H1 (cell line): ENCODE measurements around the gene SH3PXD2A. TPM values are rescaled to one million over a fixed set of nuclear protein-coding genes. Genes with fewer than 3 reads are reported as not detected.

ENCODE experiments used
- CTCF ChIA-PET: fragments of 300-600 bp; sonication (Branson Sonifier 250); formaldehyde crosslinking; loops from one replicate; lab custom pipeline; 2021; ENCODE audit not compliant: partially characterized antibody; lab: Charles Lee
- POLR2A ChIA-PET: fragments of 300-600 bp; sonication (Branson Sonifier 250); formaldehyde crosslinking; loops from one replicate; lab custom pipeline; 2021; ENCODE audit warnings: inconsistent platforms; ENCODE audit not compliant: partially characterized antibody; lab: Charles Lee
- DNase-seq, 2 experiments: peaks; one replicate each; pipeline versions ENCODE4 v3.0.0 to v3.0.0-alpha.2; 2010 to 2022; ENCODE audit warnings: low spot score in 2 of 2, low read depth in 1 of 2, mixed read lengths in 1 of 2
- FAIRE-seq: peaks from 2 replicates; lab custom pipeline; 2011; peaks lifted over from hg19 to GRCh38; lab: Jason Lieb, UNC
- H2AFZ ChIP-seq: 2 replicates; pipeline ENCODE4 v1.8.1; 2012; ENCODE audit warnings: low read length, inconsistent platforms
- H2AK5ac ChIP-seq: 2 replicates; pipeline ENCODE4 v1.6.1; 2013; ENCODE audit warnings: low read depth, low read length
- H2BK120ac ChIP-seq: replicated peaks from 2 replicates; pipeline ENCODE3; 2013; ENCODE audit warnings: low read depth, low read length, inconsistent platforms
- H2BK12ac ChIP-seq: 2 replicates; pipeline ENCODE4 v1.6.1; 2013; ENCODE audit warnings: low read depth, low read length
- H2BK15ac ChIP-seq: 2 replicates; pipeline ENCODE4 v1.6.1; 2013; ENCODE audit warnings: low read length
- H2BK20ac ChIP-seq: 2 replicates; pipeline ENCODE4 v1.6.1; 2013; ENCODE audit warnings: low read length
- H2BK5ac ChIP-seq: 2 replicates; pipeline ENCODE4 v1.6.1; 2013; ENCODE audit warnings: low read depth, low read length
- H3K14ac ChIP-seq: 2 replicates; pipeline ENCODE4 v1.6.1; 2013; ENCODE audit warnings: inconsistent platforms; ENCODE audit not compliant: insufficient read length
- H3K18ac ChIP-seq: 2 replicates; pipeline ENCODE4 v1.6.1; 2013; ENCODE audit warnings: low read length; ENCODE audit errors: extremely low read depth
- H3K23ac ChIP-seq: 2 replicates; pipeline ENCODE4 v1.6.1; 2013; ENCODE audit warnings: inconsistent platforms; ENCODE audit not compliant: insufficient read length
- H3K23me2 ChIP-seq: 2 replicates; pipeline ENCODE4 v1.6.1; 2013; ENCODE audit warnings: low read depth, low read length
- H3K27ac ChIP-seq: 2 replicates; pipeline ENCODE4 v1.6.1; 2011; ENCODE audit warnings: low read depth, low read length, inconsistent platforms
- H3K27me3 ChIP-seq, 4 experiments: replicated peaks in 1 of 4; 1 replicate in 1 of 4; 2 replicates in 3 of 4; pipeline versions ENCODE4 v1.6.1 to v1.8.1; 2011 to 2013; ENCODE audit warnings: low read length in 3 of 4, mild to moderate bottlenecking in 3 of 4, inconsistent platforms in 2 of 4, mixed read lengths in 2 of 4, moderate library complexity in 1 of 4; ENCODE audit not compliant: control insufficient read depth in 3 of 4, insufficient read depth in 3 of 4; ENCODE audit errors: extremely low read depth in 1 of 4
- H3K36me3 ChIP-seq, 4 experiments: 2 replicates each; pipeline versions ENCODE4 v1.6.1 to v1.8.1; 2011 to 2013; ENCODE audit warnings: mild to moderate bottlenecking in 4 of 4, low read length in 3 of 4, moderate library complexity in 2 of 4, control low read depth in 1 of 4, inconsistent platforms in 1 of 4; ENCODE audit not compliant: insufficient read depth in 4 of 4, control insufficient read depth in 2 of 4
- H3K4ac ChIP-seq: replicated peaks from 2 replicates; pipeline ENCODE3; 2013; ENCODE audit warnings: low read length, low read depth, mixed read lengths, inconsistent platforms; ENCODE audit not compliant: insufficient read length
- H3K4me1 ChIP-seq, 4 experiments: replicated peaks in 1 of 4; 1 replicate in 1 of 4; 2 replicates in 3 of 4; pipeline versions ENCODE4 v1.6.1 to v1.8.1; 2011 to 2013; ENCODE audit warnings: low read length in 3 of 4, inconsistent platforms in 2 of 4, mixed read lengths in 1 of 4; ENCODE audit not compliant: insufficient read depth in 4 of 4, control insufficient read depth in 3 of 4
- H3K4me2 ChIP-seq, 2 experiments: 2 replicates each; pipeline versions ENCODE4 v1.6.1 to v1.8.1; 2011 to 2013; ENCODE audit warnings: low read depth in 2 of 2, low read length in 2 of 2, control low read depth in 1 of 2, inconsistent platforms in 1 of 2, mild to moderate bottlenecking in 1 of 2; ENCODE audit not compliant: insufficient read depth in 1 of 2
- H3K4me3 ChIP-seq, 4 experiments: fragments of 200-600, 300-600 bp in 1 of 4; sonication (generic), shearing (Covaris generic), sonication (Bioruptor Twin) in 1 of 4; 2 replicates each; pipeline versions ENCODE4 v1.5.1 to v1.8.1; 2011 to 2016; ENCODE audit warnings: low read length in 4 of 4, low read depth in 3 of 4, control low read depth in 2 of 4, inconsistent platforms in 2 of 4, mild to moderate bottlenecking in 2 of 4, mixed read lengths in 1 of 4, moderate library complexity in 1 of 4; ENCODE audit not compliant: insufficient read depth in 2 of 4; ENCODE audit errors: extremely low read depth in 1 of 4
- H3K56ac ChIP-seq: replicated peaks from 2 replicates; pipeline ENCODE3; 2013; ENCODE audit warnings: low read depth, mild to moderate bottlenecking, mixed read lengths, low read length, inconsistent platforms; ENCODE audit not compliant: insufficient read length
- H3K79me1 ChIP-seq: 2 replicates; pipeline ENCODE4 v1.6.1; 2013; ENCODE audit warnings: low read depth, low read length, control low read depth
- H3K79me2 ChIP-seq, 2 experiments: 2 replicates each; pipeline versions ENCODE4 v1.6.1 to v1.8.1; 2012 to 2013; ENCODE audit warnings: low read length in 2 of 2, mild to moderate bottlenecking in 2 of 2, inconsistent platforms in 1 of 2; ENCODE audit not compliant: insufficient read depth in 2 of 2, control insufficient read depth in 1 of 2
- H3K9ac ChIP-seq, 4 experiments: replicated peaks in 1 of 4; 1 replicate in 1 of 4; 2 replicates in 3 of 4; pipeline versions ENCODE4 v1.6.1 to v1.8.1; 2011 to 2013; ENCODE audit warnings: low read depth in 3 of 4, low read length in 3 of 4, control low read depth in 2 of 4, mild to moderate bottlenecking in 2 of 4, moderate library complexity in 2 of 4, inconsistent platforms in 1 of 4; ENCODE audit errors: extremely low read depth in 1 of 4
- H3K9me3 ChIP-seq, 2 experiments: 2 replicates each; pipeline versions ENCODE4 v1.6.1 to v1.8.1; 2012 to 2013; ENCODE audit warnings: mild to moderate bottlenecking in 2 of 2, moderate library complexity in 2 of 2, control low read depth in 1 of 2, inconsistent platforms in 1 of 2, low read depth in 1 of 2, low read length in 1 of 2, mixed read lengths in 1 of 2; ENCODE audit not compliant: insufficient read depth in 2 of 2
- H4K20me1 ChIP-seq, 2 experiments: replicated peaks in 1 of 2; 2 replicates each; pipeline versions ENCODE3 to v1.8.1; 2011 to 2013; ENCODE audit warnings: inconsistent platforms in 2 of 2, low read length in 2 of 2, mild to moderate bottlenecking in 1 of 2; ENCODE audit not compliant: insufficient read depth in 2 of 2, control insufficient read depth in 1 of 2
- H4K5ac ChIP-seq: 2 replicates; pipeline ENCODE4 v1.6.1; 2013; ENCODE audit warnings: low read length, low read depth, mixed read lengths, inconsistent platforms; ENCODE audit not compliant: insufficient read length
- H4K8ac ChIP-seq: 2 replicates; pipeline ENCODE4 v1.8.0; 2013; ENCODE audit warnings: mild to moderate bottlenecking, moderate library complexity, low read length, inconsistent platforms; ENCODE audit not compliant: insufficient read depth; ENCODE audit errors: extremely low read depth
- H4K91ac ChIP-seq: replicated peaks from 2 replicates; pipeline ENCODE3; 2013; ENCODE audit warnings: low read length, mixed read lengths, inconsistent platforms; ENCODE audit not compliant: insufficient read length
- CBX5 ChIP-seq: fragments of 300-800, 300-1000 bp; sonication (generic); IDR thresholded peaks from 2 replicates; pipeline ENCODE4 v1.7.1; 2016; ENCODE audit warnings: antibody characterized with exemption, low read length, low read depth
- JUN ChIP-seq: IDR thresholded peaks from 2 replicates; pipeline ENCODE4 v1.6.1; 2011; ENCODE audit warnings: low read depth, mild to moderate bottlenecking, improper control_type of control experiment, low read length
- PHF8 ChIP-seq: fragments of 200-600 bp; sonication (generic); conservative IDR thresholded peaks from 2 replicates; pipeline ENCODE4 v1.7.1; 2012; ENCODE audit warnings: low read depth, mild to moderate bottlenecking, inconsistent platforms, low read length, moderate library complexity
- SAP30 ChIP-seq: fragments of 300-600 bp; sonication (generic); IDR thresholded peaks from 2 replicates; pipeline ENCODE4 v1.7.1; 2012; ENCODE audit warnings: low read length, moderate library complexity, mild to moderate bottlenecking, inconsistent platforms; ENCODE audit not compliant: insufficient read depth, insufficient replicate concordance
- WGBS, 2 experiments: shearing (Covaris generic) in 1 of 2; methylation state at CpG; one replicate each; pipeline versions ENCODE4 v1.1.6 to v1.1.7; 2013 to 2015; ENCODE audit warnings: low lambda C conversion rate in 2 of 2, mixed read lengths in 2 of 2, inconsistent platforms in 1 of 2, low coverage in 1 of 2, missing lambda C conversion rate in 1 of 2; ENCODE audit not compliant: insufficient replicate concordance in 2 of 2, insufficient coverage in 1 of 2, insufficient read length in 1 of 2; ENCODE audit errors: extremely low coverage in 1 of 2, missing lambda C conversion rate in 1 of 2; 5-methylcytosine and 5-hydroxymethylcytosine counted together
- polyA plus RNA-seq, 7 experiments: library from polyadenylated mRNA; depleted of rRNA in 3 of 7; stranded (reverse) in 5 of 7; unstranded in 2 of 7; fragments of >200 nt in 5 of 7; fragments of 200-250 nt in 2 of 7; gene quantifications; 1 replicate in 5 of 7; 2 replicates in 1 of 7; 4 replicates in 1 of 7; pipeline versions ENCODE4 v1.2.1 to v1.2.3, GENCODE V29; 2011 to 2013; ENCODE audit warnings: missing spikeins in 2 of 7, mixed read lengths in 2 of 7
- total RNA-seq: library from RNA; stranded (reverse); fragmentation: NEBNext Ultra II Directional; extraction: Animal tissue kit (Norgen Biotek cat#: 25700); gene quantifications from 2 replicates; pipeline ENCODE4 v1.2.1, GENCODE V29; 2021

SH3PXD2A gene
- total and polyA plus RNA-seq, 2 of the 8 experiments (the other 6 are each of a cell fraction or from before 2014, with no cell fraction given) = 5.4 to 16.3 TPM

GRCh38 chr10:103851261-103851660 is 4.1 kb downstream of the SH3PXD2A start:
- H2AFZ ChIP-seq = no peak overlapping the region
- H2BK12ac ChIP-seq = no peak overlapping the region
- no peak for TF ChIP-seq JUN
- TF ChIP-seq SAP30 = no peak
- TF ChIP-seq CBX5 = no peak
- no peak for TF ChIP-seq PHF8
- H3K79me1 ChIP-seq = no peaks in the 10 kb centered on the region
- H2BK5ac ChIP-seq = no peak overlapping the region
- H4K91ac ChIP-seq = no peak overlapping the region
- H3K14ac ChIP-seq = no peak overlapping the region
- no peak overlapping the region for H3K23ac ChIP-seq
- no peaks in the 10 kb centered on the region for H3K79me2 ChIP-seq
- H3K4me2 ChIP-seq = no peak overlapping the region
- DNase-seq (no peak), FAIRE-seq (no peak)
- WGBS, 2 experiments = 89% methylated on average over 4 of the region's 4 CpGs; no CpG with 5 or more reads in 1 of the 2 experiments
- no peak overlapping the region for H3K4me3 ChIP-seq
- no peak overlapping the region for H3K9ac ChIP-seq
- H2AK5ac ChIP-seq = no peak overlapping the region
- H3K27ac ChIP-seq = no peak overlapping the region
- H2BK120ac ChIP-seq = no peak overlapping the region
- H4K20me1 ChIP-seq = no peaks in the 10 kb centered on the region
- H4K5ac ChIP-seq = no peak overlapping the region
- H4K8ac ChIP-seq = no peak overlapping the region
- H3K56ac ChIP-seq = no peak overlapping the region
- peaks cover 4 to 30% (median 25%) of the 10 kb centered on the region in 4 experiments; a peak in 6 of 7 replicates for H3K27me3 ChIP-seq
- H3K4ac ChIP-seq = no peak overlapping the region
- H3K9me3 ChIP-seq = no peaks in the 10 kb centered on the region
- no peak overlapping the region for H2BK15ac ChIP-seq
- peaks cover 5 to 12% (median 6%) of the 10 kb centered on the region in 4 experiments for H3K4me1 ChIP-seq
- CTCF ChIA-PET = interaction anchor here (0.7 to 9.8 kb wide), 11 partner anchors 11 to 142 kb away, joined by 3 to 199 read pairs (median 5); no protein-coding TSS in a partner anchor
- peaks cover 15% of the 10 kb centered on the region for H3K23me2 ChIP-seq
- H3K18ac ChIP-seq = no peak overlapping the region
- no peak overlapping the region for H2BK20ac ChIP-seq
- POLR2A ChIA-PET = interaction anchor here (1.1 to 1.3 kb wide), 2 partner anchors 27 to 151 kb away, joined by 3 read pairs; no protein-coding TSS in a partner anchor
- no peaks in the 10 kb centered on the region for H3K36me3 ChIP-seq
